M059J (cell line): ENCODE results near the gene ASTN2. TPM values are rescaled to one million over a fixed set of nuclear protein-coding genes. Genes with fewer than 3 reads are reported as not detected.
A peak's percentile ranks its signal among the peaks of the same experiment; 100 is the strongest.
"Not testable (repeated sequence)": the region's sequence is repeated elsewhere in the genome, so short reads cannot be mapped to it uniquely, and the experiment has no call there.

ENCODE experiments used
- DNase-seq: peaks from one replicate; pipeline ENCODE4 v3.0.0-alpha.2; 2012; ENCODE audit warnings: low read depth
- total RNA-seq: library from RNA; depleted of rRNA; stranded (reverse); fragments of >200 nt; shearing (Covaris generic); gene quantifications from 2 replicates; pipeline ENCODE4 v1.2.3, GENCODE V29; 2014

ASTN2 gene
- total RNA-seq, 1 experiment from 2014 or later, result 4.2 TPM

- peak; percentile 67 for DNase-seq
These were observed 544.3 kb downstream of the ASTN2 start for GRCh38 chr9:116870566-116870965.

- DNase-seq, result no peak
These were observed 546.7 kb downstream of the ASTN2 start for GRCh38 chr9:116868201-116868600.

- DNase-seq, result no peak
These were observed 553.5 kb downstream of the ASTN2 start for GRCh38 chr9:116861321-116861720.

GRCh38 chr9:116860509-116861120 is 554.2 kb downstream of the ASTN2 start:
- DNase-seq, result peak; percentile 59

- DNase-seq, result no peak
These were observed 555.1 kb downstream of the ASTN2 start for GRCh38 chr9:116859763-116860162.

- DNase-seq, result no peak
These were observed 557.5 kb downstream of the ASTN2 start for GRCh38 chr9:116857321-116857720.

- no peak for DNase-seq
These were observed 558.8 kb downstream of the ASTN2 start for GRCh38 chr9:116855881-116856662.

GRCh38 chr9:116849721-116850120 is 565.1 kb downstream of the ASTN2 start:
- no peak for DNase-seq

GRCh38 chr9:116844621-116845020 is 570.2 kb downstream of the ASTN2 start:
- no peak for DNase-seq

GRCh38 chr9:116843863-116844620 is 570.8 kb downstream of the ASTN2 start:
- DNase-seq, result no peak

- no peak for DNase-seq
These were observed 572.2 kb downstream of the ASTN2 start for GRCh38 chr9:116842658-116843057.

GRCh38 chr9:116838468-116838867 is 576.4 kb downstream of the ASTN2 start:
- DNase-seq, result not testable (repeated sequence)

GRCh38 chr9:116837018-116837989 is 577.6 kb downstream of the ASTN2 start:
- DNase-seq, result peak; percentile 4

- DNase-seq, result not testable (repeated sequence)
These were observed 584.5 kb downstream of the ASTN2 start for GRCh38 chr9:116830321-116830720.

GRCh38 chr9:116821633-116822229 is 593.1 kb downstream of the ASTN2 start:
- no peak for DNase-seq

- DNase-seq, result no peak
These were observed 595.7 kb downstream of the ASTN2 start for GRCh38 chr9:116819116-116819515.

GRCh38 chr9:116817762-116818161 is 597.1 kb downstream of the ASTN2 start:
- DNase-seq, result peak; percentile 4

GRCh38 chr9:116816484-116816883 is 598.4 kb downstream of the ASTN2 start:
- no peak for DNase-seq

GRCh38 chr9:116815835-116816234 is 599.0 kb downstream of the ASTN2 start:
- no peak for DNase-seq

- no peak for DNase-seq
These were observed 601.9 kb downstream of the ASTN2 start for GRCh38 chr9:116813031-116813300.
